GM08714 (cell line): ENCODE results near the gene RBFOX1.

Source experiments
- H3K4me3 ChIP-seq: fragments of 200-500 bp; sonication (Bioruptor generic); 2 replicates; pipeline ENCODE4 v1.5.1; 2014; ENCODE audit warnings: mild to moderate bottlenecking, low read length, inconsistent platforms
- ZNF274 ChIP-seq: IDR thresholded peaks from 2 replicates; pipeline ENCODE4 v1.6.1; 2012; ENCODE audit warnings: mild to moderate bottlenecking, low read depth, low read length

The RBFOX1 gene

GRCh38 chr16:7344830-7345780 is 12.5 kb downstream of the RBFOX1 start:
- no peak overlapping the region for H3K4me3 ChIP-seq
- no peak for TF ChIP-seq ZNF274

- no peak for TF ChIP-seq ZNF274
These were observed 18.2 kb downstream of the RBFOX1 start for GRCh38 chr16:7350806-7351205.

GRCh38 chr16:7351610-7352510 is 19.2 kb downstream of the RBFOX1 start:
- H3K4me3 ChIP-seq, result no peak overlapping the region
- TF ChIP-seq ZNF274, result no peak

More at GRCh38 chr16:7350806-7351205, 18.2 kb downstream of the RBFOX1 start:
- H3K4me3 ChIP-seq, result no peak overlapping the region

GRCh38 chr16:7355758-7356157 is 23.1 kb downstream of the RBFOX1 start:
- no peak overlapping the region for H3K4me3 ChIP-seq
- TF ChIP-seq ZNF274, result no peak

GRCh38 chr16:7361416-7362129 is 28.9 kb downstream of the RBFOX1 start:
- no peak overlapping the region for H3K4me3 ChIP-seq
- TF ChIP-seq ZNF274, result no peak

- no peak for TF ChIP-seq ZNF274
- no peak overlapping the region for H3K4me3 ChIP-seq
These were observed 29.6 kb downstream of the RBFOX1 start for GRCh38 chr16:7362231-7362630.

- no peak overlapping the region for H3K4me3 ChIP-seq
- TF ChIP-seq ZNF274, result no peak
These were observed 31.1 kb downstream of the RBFOX1 start for GRCh38 chr16:7363422-7364417.

- TF ChIP-seq ZNF274, result no peak
- no peak overlapping the region for H3K4me3 ChIP-seq
These were observed 33.4 kb downstream of the RBFOX1 start for GRCh38 chr16:7366041-7366440.

- no peak for TF ChIP-seq ZNF274
These were observed 34.6 kb downstream of the RBFOX1 start for GRCh38 chr16:7366993-7367880.

GRCh38 chr16:7369204-7369603 is 36.6 kb downstream of the RBFOX1 start:
- no peak for TF ChIP-seq ZNF274
- H3K4me3 ChIP-seq, result no peak overlapping the region

More at GRCh38 chr16:7366993-7367880, 34.6 kb downstream of the RBFOX1 start:
- H3K4me3 ChIP-seq, result no peak overlapping the region

GRCh38 chr16:7372095-7372494 is 39.5 kb downstream of the RBFOX1 start:
- TF ChIP-seq ZNF274, result no peak
- H3K4me3 ChIP-seq, result no peak overlapping the region

GRCh38 chr16:7373776-7374175 is 41.1 kb downstream of the RBFOX1 start:
- H3K4me3 ChIP-seq, result no peak overlapping the region
- no peak for TF ChIP-seq ZNF274
